Skin epidermis (tissue), 12 donors: Measurements from ENCODE around the gene UFD1.

Experiments used
- H3K27ac ChIP-seq, 21 experiments: fragments of 200-600 bp; sonication (generic) in 11 of 21; one replicate each; pipeline ENCODE4 v1.5.0; 2020; ENCODE audit warnings: mild to moderate bottlenecking in 3 of 21, inconsistent platforms in 2 of 21, moderate library complexity in 2 of 21
- H3K4me3 ChIP-seq, 7 experiments: fragments of 200-600 bp; sonication (generic) in 2 of 7; one replicate each; pipeline ENCODE4 v1.5.0; 2020; ENCODE audit warnings: inconsistent platforms in 2 of 7, mild to moderate bottlenecking in 2 of 7, moderate library complexity in 1 of 7

The UFD1 gene

DNA sequence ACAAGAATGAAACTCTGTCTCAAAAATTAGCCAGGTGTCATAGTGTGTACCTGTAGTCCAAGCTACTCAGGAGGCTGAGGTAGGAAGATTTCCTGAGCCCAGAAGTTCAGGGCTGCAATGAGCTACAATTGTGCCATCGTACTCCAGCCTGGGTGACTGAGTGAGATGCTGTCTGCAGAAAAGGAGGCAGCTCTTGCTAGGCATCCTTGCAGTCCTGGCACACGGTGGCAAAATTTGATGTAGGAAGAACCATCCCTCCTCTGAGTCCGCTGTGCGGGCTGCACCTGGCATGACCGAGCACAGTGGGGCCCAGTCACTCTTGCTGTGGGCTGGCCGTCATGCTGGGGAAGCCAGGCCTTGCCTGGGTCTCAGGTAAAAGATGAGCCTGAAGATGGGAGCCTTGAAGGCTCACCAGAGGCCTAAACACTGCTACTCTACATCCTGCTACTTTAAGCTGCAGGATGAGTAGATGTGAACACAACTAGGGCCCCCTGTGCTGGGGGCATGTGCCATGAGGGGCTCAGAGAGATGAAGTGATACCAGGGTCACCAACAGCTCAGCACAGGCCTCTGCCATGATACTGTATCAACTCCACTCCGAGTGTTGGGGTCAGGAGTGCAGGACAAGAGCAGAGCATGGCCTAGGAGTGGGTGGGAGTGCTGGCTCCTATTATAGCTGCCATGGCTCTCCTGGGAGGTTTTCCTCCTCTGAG, 19.3 kb upstream of the UFD1 start:
- Histone ChIP-seq H3K27ac (no peak overlapping the region), H3K4me3 (no peak overlapping the region)

DNA sequence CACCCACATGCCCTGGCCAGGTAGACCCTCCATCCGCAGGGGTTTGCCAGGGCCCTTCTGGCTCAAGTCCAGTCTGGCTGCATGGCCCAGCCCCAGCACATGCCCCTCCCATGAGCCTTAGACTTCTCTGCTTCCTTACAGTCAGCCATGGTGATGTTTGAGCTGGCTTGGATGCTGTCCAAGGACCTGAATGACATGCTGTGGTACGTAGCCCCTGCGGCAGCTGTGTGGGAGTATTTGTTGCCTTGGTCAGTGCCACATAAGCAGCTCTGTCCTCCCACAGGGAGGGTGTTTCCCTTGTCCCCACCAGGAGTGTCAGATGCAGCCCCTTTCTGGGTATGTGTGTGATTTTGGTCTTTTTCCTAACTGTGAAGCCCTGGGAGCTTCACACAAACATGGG, 18.3 kb upstream of the UFD1 start:
- Histone ChIP-seq H3K4me3 (no peak overlapping the region), H3K27ac (no peak overlapping the region)

DNA sequence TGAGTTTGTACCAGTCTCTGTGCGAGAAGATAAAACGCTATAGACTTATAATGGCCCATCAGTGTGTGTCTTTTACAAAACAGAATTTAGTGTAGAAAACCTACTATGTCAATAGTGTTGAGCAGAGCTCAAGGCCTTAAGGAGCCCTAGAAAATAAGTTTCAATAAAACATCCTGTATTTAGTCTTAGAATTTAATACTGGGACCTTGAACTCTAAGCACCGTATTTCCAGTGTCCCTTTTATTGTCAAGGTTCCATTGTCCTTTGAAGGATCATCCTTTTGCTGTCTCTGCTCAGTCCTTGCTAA, 17.3 kb upstream of the UFD1 start:
- no peak overlapping the region for H3K27ac ChIP-seq

DNA sequence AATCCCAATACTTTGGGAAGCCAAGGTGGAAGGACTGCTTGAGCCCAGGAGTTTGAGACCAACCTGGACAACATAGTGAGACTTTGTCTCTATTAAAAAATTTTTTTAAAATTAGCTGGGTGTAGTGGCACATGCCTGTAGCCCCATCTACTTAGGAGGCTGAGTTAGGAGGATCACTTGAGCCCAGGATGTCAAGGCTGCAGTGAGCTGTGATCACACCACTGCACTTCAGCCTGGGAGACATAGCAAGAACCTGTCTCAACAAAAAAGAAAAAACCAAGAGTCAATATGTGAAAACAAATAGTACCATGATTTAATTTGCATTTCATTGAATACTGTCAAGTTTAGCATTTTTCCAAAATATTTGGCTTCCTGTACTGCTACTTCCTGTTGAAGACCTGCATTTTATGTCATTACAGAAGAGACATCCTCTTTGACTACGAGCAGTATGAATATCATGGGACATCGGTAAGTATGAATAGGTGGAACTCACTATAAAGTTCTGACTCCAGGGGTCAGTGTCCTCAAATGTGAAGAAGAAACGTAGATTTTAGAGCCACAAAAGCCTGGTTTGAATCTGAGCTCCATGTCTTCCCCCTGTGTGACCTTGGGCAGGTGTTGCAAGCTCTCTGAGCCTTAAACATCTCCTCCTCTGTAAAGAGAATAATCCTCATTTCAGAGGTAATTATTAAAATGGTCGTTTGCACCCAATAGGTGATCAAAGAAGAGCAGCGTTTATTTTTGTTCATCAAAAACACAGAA, 16.8 kb upstream of the UFD1 start:
- no peak overlapping the region for H3K4me3 ChIP-seq
- H3K27ac ChIP-seq: no peak overlapping the region

More for the DNA sequence above, 17.3 kb upstream of the UFD1 start:
- no peak overlapping the region for H3K4me3 ChIP-seq

DNA sequence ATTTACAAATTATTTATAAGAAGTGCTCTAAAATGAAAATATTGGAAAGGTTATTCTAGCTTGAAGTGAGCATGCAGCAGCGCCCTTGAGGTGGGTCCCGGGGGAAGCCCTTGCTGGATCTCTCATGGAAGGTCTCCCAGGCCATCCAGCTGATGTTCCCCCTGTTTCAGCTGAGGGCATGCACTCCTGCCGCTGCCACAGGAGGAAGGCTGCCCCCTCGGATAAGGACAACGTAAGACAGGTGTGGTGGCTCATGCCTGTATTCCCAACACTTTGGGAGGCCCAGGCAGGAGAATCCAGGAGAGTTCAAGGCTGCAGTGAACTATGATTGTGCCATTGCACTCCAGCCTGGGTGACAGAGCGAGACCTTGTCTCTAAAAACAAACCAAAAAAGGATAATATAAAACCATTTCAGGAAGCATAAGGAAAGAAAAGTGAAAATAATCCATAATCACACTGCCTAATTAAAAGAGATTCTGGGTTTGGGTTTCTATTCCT, 15.7 kb upstream of the UFD1 start:
- no peak overlapping the region for H3K27ac ChIP-seq
- H3K4me3 ChIP-seq: no peak overlapping the region

DNA sequence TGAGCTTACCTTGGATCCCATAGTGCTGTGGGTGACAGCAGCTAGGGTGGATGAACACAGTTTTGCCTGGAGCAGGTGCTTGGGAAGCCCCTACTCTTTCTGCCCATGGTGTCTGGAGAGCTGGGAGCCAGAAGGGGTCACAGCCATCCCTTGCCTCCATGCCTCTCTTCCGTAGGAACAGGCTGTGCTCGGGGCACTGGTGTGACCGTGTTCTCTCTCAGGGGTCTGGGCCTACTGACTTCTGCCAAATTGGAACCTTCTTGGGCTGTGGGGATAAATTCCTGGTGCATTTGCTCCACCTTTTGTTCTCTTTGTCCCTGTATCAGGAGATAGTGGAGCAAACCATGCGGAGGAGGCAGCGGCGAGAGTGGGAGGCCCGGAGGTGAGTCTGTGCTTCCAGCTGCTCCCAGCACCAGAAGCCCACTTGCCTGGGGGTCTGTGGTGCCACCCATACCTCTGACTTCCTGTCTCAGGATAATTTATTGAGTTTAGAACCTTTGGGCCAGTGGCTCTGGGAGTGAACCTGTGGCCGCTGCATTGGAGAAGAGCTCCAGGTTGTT, 15.1 kb upstream of the UFD1 start:
- Histone ChIP-seq H3K27ac (no peak overlapping the region), H3K4me3 (no peak overlapping the region)

DNA sequence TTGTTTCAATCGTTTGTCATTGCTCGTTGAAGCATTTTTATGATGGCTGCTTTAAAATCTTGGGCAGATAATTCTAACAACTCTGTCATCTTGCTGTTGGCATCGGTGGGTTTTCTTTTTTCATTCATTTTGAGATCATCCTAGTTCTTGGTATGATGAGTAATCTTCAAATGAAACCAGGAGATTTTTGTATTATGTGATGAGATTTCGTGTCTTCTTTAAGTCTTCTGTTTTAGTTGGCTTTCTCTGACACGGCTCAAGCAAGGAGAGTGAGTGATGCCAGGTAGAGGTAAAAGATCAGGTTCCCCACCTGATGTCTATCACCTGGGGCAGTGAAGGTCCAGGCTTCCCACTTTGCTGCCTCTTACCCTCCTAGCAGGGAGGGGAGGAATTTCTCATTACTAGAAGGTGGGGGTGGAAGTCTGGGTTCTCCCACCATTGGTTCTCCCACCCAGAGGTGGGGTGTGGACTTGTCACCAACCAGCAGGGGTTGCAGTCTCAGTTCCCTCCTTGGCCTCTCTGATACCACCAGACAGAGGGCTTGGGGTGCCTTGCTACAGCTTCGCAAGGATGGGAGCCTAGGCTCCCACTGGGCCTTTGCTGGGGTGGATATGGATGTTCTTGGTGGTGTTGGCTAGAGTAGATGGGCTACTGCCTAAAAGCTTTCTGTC, 13.6 kb upstream of the UFD1 start:
- no peak overlapping the region for H3K27ac ChIP-seq
- H3K4me3 ChIP-seq: no peak overlapping the region

DNA sequence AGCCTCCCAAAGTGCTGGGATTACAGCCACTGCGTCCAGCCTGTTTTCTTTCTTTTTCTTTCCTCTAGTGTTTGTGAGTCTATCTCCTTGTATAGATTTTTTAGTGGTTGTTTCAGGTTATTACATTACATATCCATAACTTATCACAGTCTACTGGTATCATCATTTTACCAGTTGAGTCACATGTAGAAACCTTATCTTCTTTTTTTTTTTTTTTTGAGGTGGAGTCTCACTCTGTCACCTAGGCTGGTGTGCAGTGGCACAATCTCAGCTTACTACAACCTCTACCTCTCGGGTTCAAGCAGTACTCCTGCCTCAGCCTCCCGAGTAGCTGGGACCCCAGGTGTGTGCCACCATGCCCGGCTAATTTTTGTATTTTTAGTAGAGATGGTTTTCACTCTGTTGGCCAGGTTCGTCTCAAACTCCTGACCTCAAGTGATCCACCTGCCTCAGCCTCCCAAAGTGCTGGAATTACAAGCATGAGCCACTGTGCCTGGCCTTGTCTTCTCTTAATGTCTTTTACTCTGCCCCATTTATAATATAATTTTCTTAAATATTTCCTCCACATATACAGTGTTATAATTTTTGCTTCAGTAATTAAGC, 11.7 kb upstream of the UFD1 start:
- Histone ChIP-seq H3K27ac (no peak overlapping the region), H3K4me3 (no peak overlapping the region)

DNA sequence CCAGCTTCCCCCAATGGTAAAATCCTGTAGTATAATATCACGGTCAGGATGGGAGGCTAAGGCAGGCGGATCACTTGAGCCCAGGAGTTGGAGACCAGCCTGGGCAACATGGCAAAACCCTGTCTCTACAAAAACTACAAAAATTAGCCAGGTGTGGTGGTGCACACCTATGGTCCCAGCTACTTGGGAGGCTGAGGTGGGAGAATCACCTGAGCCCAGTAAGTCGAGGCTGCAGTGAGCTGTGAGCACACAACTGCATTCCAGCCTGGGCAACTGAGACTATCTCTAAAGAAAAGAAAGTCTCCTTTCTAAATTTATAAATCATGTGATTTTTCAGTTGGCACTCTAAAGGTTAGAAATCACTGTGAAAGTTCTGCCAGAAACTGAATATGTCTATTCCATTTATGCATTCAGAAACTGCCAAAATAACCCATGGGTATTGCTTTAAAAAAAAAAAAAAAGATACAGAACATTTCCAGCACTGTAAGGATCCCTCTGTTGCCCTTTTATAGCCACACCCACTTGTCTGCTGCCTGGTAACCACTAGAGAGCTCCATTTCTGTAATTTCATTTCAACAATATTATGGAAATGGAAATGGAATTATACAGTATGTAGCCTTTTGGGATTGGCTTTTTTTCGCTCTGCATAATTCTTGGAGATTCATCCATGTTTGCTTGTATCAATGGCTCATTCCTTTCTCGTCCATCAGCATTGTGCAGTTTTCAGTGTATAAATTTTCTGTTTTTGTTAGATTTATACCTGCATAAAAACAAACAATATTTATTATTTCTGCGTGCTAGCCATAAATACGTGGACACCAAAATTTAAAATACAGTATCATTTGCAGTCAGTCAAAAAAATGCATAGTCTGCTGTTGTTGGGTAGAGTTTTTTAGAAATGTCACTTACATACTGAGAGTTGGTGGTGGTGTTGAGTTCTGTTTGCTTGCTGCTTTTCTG, 10.2 kb upstream of the UFD1 start:
- no peak overlapping the region for H3K4me3 ChIP-seq

DNA sequence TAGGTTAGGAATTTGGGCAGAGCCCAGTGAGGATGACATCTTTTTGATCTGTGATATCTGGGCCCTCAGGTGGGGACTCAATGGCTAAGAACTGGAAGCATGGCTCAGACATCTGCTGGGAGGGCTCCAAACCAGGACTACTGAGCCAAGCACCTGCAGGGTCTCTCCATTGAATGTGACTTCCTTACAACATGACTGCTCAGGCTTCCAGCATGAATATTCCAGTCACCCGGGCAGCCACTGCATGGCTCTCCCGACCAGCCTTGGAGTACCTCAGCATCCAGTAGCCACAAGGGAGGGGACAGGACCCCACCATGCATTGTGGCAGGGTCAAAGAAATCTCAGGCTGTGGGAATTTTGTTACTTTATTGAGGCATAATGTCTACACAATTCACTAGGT, 9.3 kb upstream of the UFD1 start:
- no peak overlapping the region for H3K27ac ChIP-seq
- H3K4me3 ChIP-seq: no peak overlapping the region

More for the DNA sequence above, 10.2 kb upstream of the UFD1 start:
- H3K27ac ChIP-seq: no peak overlapping the region

DNA sequence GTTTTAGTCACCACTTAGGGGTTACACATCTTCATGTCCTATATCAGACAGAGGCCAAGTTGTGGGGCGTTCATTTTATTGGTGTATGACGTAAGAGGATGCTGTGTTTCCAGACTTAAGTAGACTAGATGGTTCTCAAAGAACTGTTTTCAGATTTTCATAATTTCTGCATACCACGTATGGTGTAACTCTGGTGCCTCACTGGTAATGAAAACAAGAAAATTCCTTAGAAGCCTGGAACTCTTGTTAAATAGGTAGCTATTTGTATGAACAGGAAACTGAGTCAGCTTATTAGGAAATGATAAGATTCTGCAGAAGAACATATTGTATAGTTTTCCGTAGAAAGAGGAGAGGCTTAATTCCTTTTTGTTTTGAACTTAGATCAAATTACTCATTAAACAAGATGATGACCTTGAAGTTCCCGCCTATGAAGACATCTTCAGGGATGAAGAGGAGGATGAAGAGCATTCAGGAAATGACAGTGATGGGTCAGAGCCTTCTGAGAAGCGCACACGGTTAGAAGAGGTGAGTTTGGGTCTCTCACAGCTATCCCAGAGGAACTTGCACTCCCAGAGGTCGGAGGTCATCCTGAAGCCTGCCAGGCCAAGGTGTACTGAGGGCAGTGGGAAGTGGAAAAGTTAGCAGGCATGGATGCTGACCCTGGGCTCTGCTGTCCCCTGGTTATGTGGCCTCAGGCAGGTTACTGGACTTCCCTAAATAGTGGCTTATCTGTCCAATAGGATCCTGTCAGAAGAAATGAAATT, 4.7 kb upstream of the UFD1 start:
- H3K27ac ChIP-seq: no peak overlapping the region

DNA sequence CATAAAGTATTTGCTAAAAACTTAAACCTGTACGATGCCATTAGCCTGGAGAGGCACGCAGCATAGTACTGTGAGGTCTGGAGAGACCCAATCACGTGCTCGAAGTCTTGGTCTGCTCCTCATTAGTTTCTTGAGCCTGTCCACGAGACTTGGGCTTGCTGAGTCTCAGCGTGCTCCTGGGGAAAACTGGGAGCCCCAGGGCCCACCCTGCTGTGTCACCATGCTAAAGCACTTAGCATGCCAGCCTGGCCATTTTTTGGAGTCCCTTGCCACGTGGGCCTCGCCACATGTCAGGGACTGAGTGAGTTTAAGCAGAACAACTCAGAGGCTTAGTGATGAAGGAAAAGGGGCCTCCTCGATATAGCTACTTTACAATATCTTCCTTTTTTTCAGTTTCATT, 3.3 kb upstream of the UFD1 start:
- no peak overlapping the region for H3K4me3 ChIP-seq
- no peak overlapping the region for H3K27ac ChIP-seq

More for the DNA sequence above, 4.7 kb upstream of the UFD1 start:
- H3K4me3 ChIP-seq: no peak overlapping the region

DNA sequence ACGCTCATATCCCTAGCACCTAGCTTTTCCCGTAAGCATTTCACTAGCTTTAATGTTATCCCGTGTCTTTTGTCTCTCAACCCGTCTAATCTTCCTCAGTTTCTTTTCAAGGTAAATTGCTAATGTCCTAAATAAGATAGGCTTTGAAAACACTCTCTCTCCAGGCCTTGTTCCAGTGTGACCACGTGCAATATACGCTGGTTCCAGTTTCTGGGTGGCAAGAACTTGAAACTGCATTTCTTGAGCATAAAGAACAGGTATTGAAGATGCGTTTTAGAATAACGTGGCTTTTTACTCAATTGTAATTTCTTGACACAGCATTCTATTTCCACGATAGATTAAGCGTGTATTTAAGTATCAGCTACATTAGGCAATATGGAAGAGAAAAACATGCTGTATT, 1.8 kb upstream of the UFD1 start:
- H3K27ac ChIP-seq: no peak overlapping the region
- H3K4me3 ChIP-seq: no peak overlapping the region

DNA sequence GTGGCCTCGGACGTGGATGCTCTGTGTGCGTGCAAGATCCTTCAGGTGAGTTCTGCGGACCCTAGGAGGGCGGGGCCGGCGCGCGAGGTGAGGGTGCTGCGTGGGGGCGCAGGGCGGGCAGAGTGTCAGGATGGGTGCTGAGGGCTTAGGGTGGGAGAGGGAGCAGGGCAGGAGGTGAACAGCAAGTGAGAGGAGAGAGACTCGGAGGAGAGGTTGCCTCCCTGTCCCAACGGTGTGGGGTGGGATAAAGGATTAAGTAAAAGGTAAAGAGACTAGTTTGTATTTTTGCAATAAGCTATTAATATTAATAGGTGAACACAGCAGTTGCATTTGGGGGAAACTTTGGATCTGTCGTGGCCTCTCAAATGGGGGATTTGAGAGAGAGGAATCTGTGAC, 1.2 kb upstream of the UFD1 start:
- Histone ChIP-seq H3K4me3 (peak overlapping the region; percentile 57 to 92 (median 85)), H3K27ac (peak overlapping the region in 3 of 21 experiments; percentile 98 to 100 (median 99))

DNA sequence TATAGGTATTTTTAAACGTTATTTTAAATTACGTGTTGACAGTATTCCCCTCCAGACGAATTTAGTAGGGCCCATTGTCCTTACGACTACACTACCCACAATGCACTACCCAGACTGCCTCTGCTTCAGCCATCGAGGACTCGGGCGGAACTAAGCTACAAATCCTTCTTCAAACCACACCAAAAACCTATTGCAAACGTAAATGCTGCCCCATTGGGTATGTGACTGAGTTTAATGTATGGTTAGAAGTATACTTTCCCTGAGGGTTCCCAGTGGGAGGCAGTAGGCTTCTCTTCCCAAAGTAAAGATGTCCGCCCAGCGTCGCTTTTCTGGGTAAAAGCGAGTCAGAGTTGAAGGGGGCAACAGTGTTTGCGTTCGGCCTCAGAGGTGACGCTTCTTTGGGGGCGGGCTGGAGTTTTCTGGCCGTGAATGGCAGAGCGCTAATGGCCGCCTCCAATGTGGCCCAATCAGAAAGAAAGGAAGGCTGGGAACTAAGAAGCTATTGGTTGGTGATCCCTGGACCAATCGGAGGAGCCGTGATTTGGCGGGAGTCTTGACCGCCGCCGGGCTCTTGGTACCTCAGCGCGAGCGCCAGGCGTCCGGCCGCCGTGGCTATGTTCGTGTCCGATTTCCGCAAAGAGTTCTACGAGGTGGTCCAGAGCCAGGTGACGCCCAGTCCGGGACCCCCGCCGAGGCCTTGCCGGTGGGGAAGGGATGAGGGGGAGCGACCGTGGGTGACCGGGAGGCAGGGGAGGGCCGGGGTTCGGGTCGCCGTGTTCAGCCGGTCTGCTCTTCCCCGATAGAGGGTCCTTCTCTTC, 571 bp upstream of the UFD1 start, which contains the start of gene CDC45:
Gene CDC45 (plus strand): TSS at position 566 of the 818 bp plus-strand sequence. CDS start 49 bp downstream, at position 615.
- H3K27ac ChIP-seq: peak within 1 kb of the TSS; percentile 91 to 100 (median 99)
- peak within 1 kb of the TSS; percentile 57 to 92 (median 85) for H3K4me3 ChIP-seq

DNA sequence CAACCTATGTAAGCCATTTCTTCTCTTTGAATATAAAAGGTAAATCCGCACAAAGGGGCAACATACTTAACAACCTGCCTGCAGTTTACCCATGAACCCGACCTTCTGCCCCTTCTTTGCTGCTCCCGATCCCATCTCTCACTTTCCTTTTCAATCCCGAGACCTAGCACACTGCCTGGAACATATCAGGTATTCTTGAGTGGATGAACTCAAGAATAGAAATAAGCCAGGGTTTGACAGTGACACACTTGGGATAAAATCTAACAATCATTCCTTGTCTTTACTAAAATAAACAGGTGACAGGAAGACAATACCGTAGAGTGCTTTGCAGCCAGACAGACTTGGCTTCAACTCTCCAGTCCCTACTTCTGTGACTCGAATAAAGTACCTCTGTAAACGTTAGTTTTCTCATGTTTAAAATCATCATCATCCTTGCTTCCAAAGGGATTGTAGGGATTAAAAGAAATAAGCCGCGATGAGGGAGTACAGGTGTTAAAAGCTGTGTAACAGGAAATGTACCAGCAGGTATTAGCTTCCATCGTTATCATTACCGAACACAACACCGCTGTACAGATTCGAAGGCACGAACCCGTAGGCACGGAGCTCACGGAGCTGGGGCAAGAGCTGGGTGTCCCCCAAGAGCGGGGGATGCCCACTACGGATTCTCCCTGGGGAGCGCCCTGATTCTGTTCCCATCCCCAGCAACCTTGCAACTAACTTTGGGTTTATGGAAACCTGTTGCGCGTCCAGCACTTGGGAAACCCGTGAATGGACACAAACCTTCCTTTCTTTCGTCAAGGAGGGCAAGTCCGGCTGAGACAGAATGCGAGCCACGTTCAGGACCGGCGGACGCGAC, 720 bp downstream of the UFD1 start:
- peak overlapping the region; percentile 91 to 100 (median 99) for H3K27ac ChIP-seq
- peak overlapping the region; percentile 57 to 92 (median 85) for H3K4me3 ChIP-seq
